ENCODE results near the gene CUBN. TPM values are rescaled to one million over a fixed set of nuclear protein-coding genes. Genes with fewer than 3 reads are reported as not detected.
"Not testable (repeated sequence)": the region's sequence is repeated elsewhere in the genome, so short reads cannot be mapped to it uniquely, and the experiment has no call there.

CUBN gene
- total and polyA plus RNA-seq, 8 donors, result 0.28 to 1.3 (median 0.66) TPM

DNA sequence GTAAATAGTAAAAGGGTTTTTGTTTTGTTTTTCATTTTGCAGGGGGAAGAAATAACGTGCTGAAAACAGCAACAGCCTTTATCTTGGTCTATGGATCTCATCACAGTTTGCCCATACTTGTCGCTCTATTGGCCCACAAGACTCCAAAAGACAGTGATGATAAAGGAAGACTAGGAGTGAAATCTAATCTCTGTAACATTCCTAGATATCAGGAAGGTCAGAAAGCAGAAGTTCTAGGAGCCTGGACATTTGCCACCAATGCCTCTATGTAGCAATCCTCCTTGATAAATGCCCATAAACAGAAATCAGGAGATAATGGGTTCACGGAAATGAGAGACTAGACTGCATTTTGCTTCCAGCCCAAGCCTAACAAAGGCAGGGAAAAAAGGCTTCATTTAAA is 8.9 kb downstream of the CUBN start:
- WGBS, 2 donors, result 39 to 43% methylated on average over 3 of the region's 3 CpGs
- no peak overlapping the region for H3K4me3 ChIP-seq
- TF ChIP-seq CTCF (IDR thresholded peaks at IDR 0.05), result no peak
- H3K9me3 ChIP-seq, result no peaks in the 10 kb centered on the region
- H3K27me3 ChIP-seq, result no peaks in the 10 kb centered on the region
- ATAC-seq, result no peak
- no peaks in the 10 kb centered on the region for H3K4me1 ChIP-seq
- intact Hi-C loops (cut with DNase I), result no loop called here
- no peak for FAIRE-seq
- no peak for DNase-seq
- H3K36me3 ChIP-seq, result no peaks in the 10 kb centered on the region
- no peak overlapping the region for H3K27ac ChIP-seq

DNA sequence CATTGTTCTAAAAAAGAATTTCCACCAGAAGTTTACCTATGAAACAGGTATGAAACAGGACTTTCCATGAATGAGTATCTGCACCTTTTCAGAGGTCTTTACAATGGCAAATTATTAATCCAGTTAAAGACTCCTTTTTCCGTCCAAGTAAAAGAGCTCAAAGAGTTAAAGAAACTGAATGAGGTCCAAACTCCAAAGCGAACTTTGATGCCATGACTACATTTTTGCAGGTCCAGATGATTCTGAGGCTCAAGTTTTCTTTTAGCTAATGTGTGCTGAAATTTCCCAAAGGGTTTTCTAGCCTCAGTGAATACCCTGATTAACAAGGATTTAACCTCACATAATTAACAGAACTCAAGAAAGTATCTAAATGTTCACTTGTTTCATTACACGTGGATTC is 9.8 kb downstream of the CUBN start:
- intact Hi-C loops (cut with DNase I), result no loop called here
- ATAC-seq (no peak), FAIRE-seq (no peak)

DNA sequence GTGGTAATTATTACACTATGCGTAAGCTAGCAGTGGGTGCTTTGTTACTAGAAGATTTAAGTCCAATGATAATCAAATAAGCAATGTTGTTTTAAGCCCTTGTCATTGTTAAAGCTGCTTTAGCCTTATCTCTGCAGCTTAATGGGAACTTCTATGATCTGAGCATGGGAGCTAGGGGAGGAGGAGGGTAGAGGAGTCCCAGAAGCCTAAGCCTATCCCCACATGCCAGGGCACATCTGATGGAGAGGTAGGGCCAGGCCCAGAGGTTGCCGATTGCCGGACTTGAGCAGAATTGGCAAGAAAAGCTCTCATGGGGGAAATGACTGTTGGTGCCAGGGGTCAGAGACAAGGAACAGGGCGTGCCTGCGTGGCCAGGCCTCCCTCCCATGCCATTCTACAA is 13.4 kb downstream of the CUBN start:
- FAIRE-seq (no peak), ATAC-seq (no peak), DNase-seq (no peak)
- no peaks in the 10 kb centered on the region for H3K36me3 ChIP-seq
- WGBS, 2 donors, result 90 to 94% methylated on average over 5 of the region's 5 CpGs
- no peak for TF ChIP-seq CTCF (IDR thresholded peaks at IDR 0.05)
- H3K27ac ChIP-seq, result no peak overlapping the region
- H3K4me1 ChIP-seq, result no peaks in the 10 kb centered on the region
- H3K4me3 ChIP-seq, result no peak overlapping the region
- intact Hi-C loops (cut with DNase I), result no loop called here
- no peaks in the 10 kb centered on the region for H3K9me3 ChIP-seq
- no peaks in the 10 kb centered on the region for H3K27me3 ChIP-seq

More for the DNA sequence above, 9.8 kb downstream of the CUBN start:
- Histone ChIP-seq H3K9me3 (no peaks in the 10 kb centered on the region), H3K27ac (no peak overlapping the region), H3K36me3 (no peaks in the 10 kb centered on the region), H3K4me1 (no peaks in the 10 kb centered on the region), H3K4me3 (no peak overlapping the region), H3K27me3 (no peaks in the 10 kb centered on the region)
- TF ChIP-seq CTCF (IDR thresholded peaks at IDR 0.05), result no peak
- WGBS, 2 donors, result 43 to 54% methylated on average over 3 of the region's 3 CpGs
- no peak for DNase-seq

- TF ChIP-seq CTCF (IDR thresholded peaks at IDR 0.05), result no peak
- FAIRE-seq, result no peak
- WGBS, 2 donors, result 56 to 58% methylated on average over 5 of the region's 5 CpGs
- Histone ChIP-seq H3K4me1 (no peaks in the 10 kb centered on the region), H3K9me3 (no peaks in the 10 kb centered on the region), H3K27ac (no peak overlapping the region), H3K27me3 (no peaks in the 10 kb centered on the region), H3K4me3 (no peak overlapping the region), H3K36me3 (no peaks in the 10 kb centered on the region)
- peak in 1 of 4 donors; percentile 32 for ATAC-seq
- DNase-seq, result no peak
- intact Hi-C loops (cut with DNase I), result no loop called here
Measured at GRCh38 chr10:17115683-17116082, 13.9 kb downstream of the CUBN start.

DNA sequence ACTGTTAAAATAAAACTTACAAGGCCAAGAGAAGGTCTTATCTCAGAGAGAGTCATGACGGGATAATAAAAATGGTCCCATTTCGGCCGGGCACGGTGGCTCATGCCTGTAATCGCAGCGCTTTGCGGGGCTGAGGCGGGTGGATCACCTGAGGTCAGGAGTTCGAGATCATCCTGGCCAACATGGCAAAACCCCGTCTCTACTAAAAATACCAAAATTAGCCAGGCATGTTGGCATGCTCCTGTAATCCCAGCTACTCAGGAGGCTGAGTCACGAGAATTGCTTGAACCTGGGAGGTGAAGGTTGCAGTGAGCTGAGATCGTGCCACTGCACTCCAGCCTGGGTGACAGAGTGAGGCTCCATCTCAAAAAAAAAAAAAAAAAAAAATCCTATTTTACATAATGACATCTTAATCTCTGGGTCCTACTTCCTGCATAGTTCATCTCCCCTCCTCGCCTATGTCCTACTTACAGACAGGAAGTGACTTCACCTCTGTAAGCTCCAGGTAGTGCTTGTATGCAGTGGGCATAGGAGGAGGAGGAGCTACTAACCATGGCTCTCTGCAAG is 14.7 kb downstream of the CUBN start:
- DNase-seq; FAIRE-seq; H3K4me3 ChIP-seq; H3K4me1 ChIP-seq; intact Hi-C loops (cut with DNase I); H3K36me3 ChIP-seq; H3K9me3 ChIP-seq; H3K27ac ChIP-seq; H3K27me3 ChIP-seq: not testable (repeated sequence)
- 81 to 83% methylated on average over 13 of the region's 13 CpGs for WGBS, 2 donors
- peak in 1 of 4 donors; percentile 47 for ATAC-seq

All from pancreas (tissue), 10 donors.